HT1080 (cell line): ENCODE measurements around the gene DND1. TPM values are rescaled to one million over a fixed set of nuclear protein-coding genes. Genes with fewer than 3 reads are reported as not detected.
"Not testable (repeated sequence)": the region's sequence is repeated elsewhere in the genome, so short reads cannot be mapped to it uniquely, and the experiment has no call there.

Experiments used
- DNase-seq: peaks from one replicate; pipeline ENCODE4 v3.0.0-alpha.2; 2015; ENCODE audit warnings: low read depth
- small RNA-seq: library from RNA; depleted of rRNA; stranded (forward); fragments of <200 nt; gene quantifications from one replicate; pipeline ENCODE3, GENCODE V24; 2014
- total RNA-seq: library from RNA; depleted of rRNA; stranded (reverse); fragments of >200 nt; shearing (Covaris generic); gene quantifications from 2 replicates; pipeline ENCODE4 v1.2.3, GENCODE V29; 2014; rRNA removed

The DND1 gene
- total RNA-seq, 1 experiment from 2014 or later: 2.8 TPM

- no peak for DNase-seq
Observed at GRCh38 chr5:140631036-140631417, 42.3 kb downstream of the DND1 start.

GRCh38 chr5:140630292-140631035 lies 42.9 kb downstream of the DND1 start:
- DNase-seq: peak; percentile 29

- DNase-seq: peak; percentile 51
Observed at GRCh38 chr5:140628711-140629110, 44.7 kb downstream of the DND1 start.

- DNase-seq: no peak
Observed at GRCh38 chr5:140627972-140628371, 45.4 kb downstream of the DND1 start.

GRCh38 chr5:140624886-140625285 lies 48.5 kb downstream of the DND1 start:
- peak; percentile 63 for DNase-seq

- not testable (repeated sequence) for DNase-seq
Observed at GRCh38 chr5:140623061-140623460, 50.3 kb downstream of the DND1 start.

- no peak for DNase-seq
Observed at GRCh38 chr5:140622301-140622700, 51.1 kb downstream of the DND1 start.

Small RNA genes within 50 kb of the gene (small RNA-seq; reads per million reads assigned to genes)
- gene VTRNA1-1 (7.7 reads per million, percentile 90 among the genes with 10 or more reads in this experiment), gene VTRNA1-2 (0.89 reads per million, percentile 71 among the genes with 10 or more reads in this experiment)

Other genes with a start within 250 kb of the DND1 start
- 0.80 TPM in 1 of 2 replicates, not detected in the other for gene EIF4EBP3, start 125.9 kb downstream of the DND1 start, total RNA-seq
- 54.4 and 56.8 TPM in 2 replicates for gene SRA1, start 116.1 kb downstream of the DND1 start, total RNA-seq
- gene APBB3, start 109.0 kb downstream of the DND1 start, total RNA-seq: 5.0 and 5.3 TPM in 2 replicates
- 24.9 and 36.9 TPM in 2 replicates for gene SLC35A4, start 108.7 kb downstream of the DND1 start, total RNA-seq
- not detected in 2 replicates for gene CD14, start 40.4 kb downstream of the DND1 start, total RNA-seq
- gene TMCO6, start 34.1 kb downstream of the DND1 start, total RNA-seq: 7.6 and 9.8 TPM in 2 replicates
- gene NDUFA2, start 25.9 kb downstream of the DND1 start, total RNA-seq: 167 and 190 TPM in 2 replicates
- 118 and 141 TPM in 2 replicates for gene IK, start 25.7 kb downstream of the DND1 start, total RNA-seq
- gene WDR55, start 8.7 kb downstream of the DND1 start, total RNA-seq: 29.4 and 41.4 TPM in 2 replicates
- gene HARS1, start 17.8 kb upstream of the DND1 start, total RNA-seq: 116 and 121 TPM in 2 replicates
- gene HARS2, start 17.9 kb upstream of the DND1 start, total RNA-seq: 34.6 and 39.3 TPM in 2 replicates
- gene ZMAT2, start 26.9 kb upstream of the DND1 start, total RNA-seq: 22.9 and 24.3 TPM in 2 replicates
- 0.03 and 0.23 TPM in 2 replicates for gene PCDHA1, start 112.6 kb upstream of the DND1 start, total RNA-seq
- not detected in 2 replicates for gene PCDHA2, start 121.3 kb upstream of the DND1 start, total RNA-seq
- 0.06 TPM in 1 of 2 replicates, not detected in the other for gene PCDHA3, start 127.5 kb upstream of the DND1 start, total RNA-seq
- gene PCDHA4, start 133.5 kb upstream of the DND1 start, total RNA-seq: 0.06 and 0.07 TPM in 2 replicates
- not detected in 2 replicates for gene PCDHA5, start 148.0 kb upstream of the DND1 start, total RNA-seq
- gene PCDHA6, start 154.4 kb upstream of the DND1 start, total RNA-seq: 0.03 and 0.10 TPM in 2 replicates
- gene PCDHA7, start 160.7 kb upstream of the DND1 start, total RNA-seq: not detected in 2 replicates
- gene PCDHA8, start 167.6 kb upstream of the DND1 start, total RNA-seq: not detected in 2 replicates
- not detected in 2 replicates for gene PCDHA9, start 174.8 kb upstream of the DND1 start, total RNA-seq
- gene PCDHA10, start 182.3 kb upstream of the DND1 start, total RNA-seq: not detected in 2 replicates
- gene PCDHA11, start 195.4 kb upstream of the DND1 start, total RNA-seq: not detected in 2 replicates
- gene PCDHA12, start 201.7 kb upstream of the DND1 start, total RNA-seq: not detected in 2 replicates
- gene PCDHA13, start 208.5 kb upstream of the DND1 start, total RNA-seq: not detected in 2 replicates